PFSK-1 (cell line): ENCODE results near the gene HCRTR2.

Experiments
- POLR2AphosphoS5 ChIP-seq: IDR thresholded peaks from 2 replicates; pipeline ENCODE4 v1.6.1; 2012; ENCODE audit warnings: low read depth, mild to moderate bottlenecking, control low read depth, low read length, moderate library complexity
- TAF1 ChIP-seq: IDR thresholded peaks from 2 replicates; pipeline ENCODE4 v1.6.1; 2012; ENCODE audit warnings: low read length, control low read depth, borderline replicate concordance; ENCODE audit not compliant: insufficient read depth

- TF ChIP-seq TAF1 (peak; percentile 52; the same call in 1 of the 2 replicates), POLR2AphosphoS5 (no peak)
Measured at GRCh38 chr6:55174211-55175026, at the start of gene HCRTR2.
